ENCODE results near the gene TMED10.

The TMED10 gene

DNA sequence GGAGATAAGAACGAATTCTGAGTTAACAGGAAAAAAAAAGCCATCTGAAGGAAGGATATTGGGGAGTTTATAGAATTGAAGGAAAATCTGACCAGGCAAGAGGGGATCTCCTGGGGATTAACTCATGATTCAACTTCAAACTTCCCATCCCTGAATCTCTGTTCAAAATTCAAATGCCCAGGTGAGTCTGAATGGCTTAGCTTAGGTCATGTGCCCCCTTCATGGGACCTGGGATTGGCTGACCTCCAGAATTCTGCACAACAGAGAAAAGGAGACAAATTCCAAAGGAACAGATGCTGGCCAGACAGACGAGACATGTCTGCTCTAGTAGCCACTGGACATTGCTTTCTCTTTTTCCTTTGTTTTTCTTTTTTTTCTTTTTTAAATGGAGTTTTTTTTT is 26.2 kb upstream of the TMED10 start:
- TF ChIP-seq, protein P1, sequence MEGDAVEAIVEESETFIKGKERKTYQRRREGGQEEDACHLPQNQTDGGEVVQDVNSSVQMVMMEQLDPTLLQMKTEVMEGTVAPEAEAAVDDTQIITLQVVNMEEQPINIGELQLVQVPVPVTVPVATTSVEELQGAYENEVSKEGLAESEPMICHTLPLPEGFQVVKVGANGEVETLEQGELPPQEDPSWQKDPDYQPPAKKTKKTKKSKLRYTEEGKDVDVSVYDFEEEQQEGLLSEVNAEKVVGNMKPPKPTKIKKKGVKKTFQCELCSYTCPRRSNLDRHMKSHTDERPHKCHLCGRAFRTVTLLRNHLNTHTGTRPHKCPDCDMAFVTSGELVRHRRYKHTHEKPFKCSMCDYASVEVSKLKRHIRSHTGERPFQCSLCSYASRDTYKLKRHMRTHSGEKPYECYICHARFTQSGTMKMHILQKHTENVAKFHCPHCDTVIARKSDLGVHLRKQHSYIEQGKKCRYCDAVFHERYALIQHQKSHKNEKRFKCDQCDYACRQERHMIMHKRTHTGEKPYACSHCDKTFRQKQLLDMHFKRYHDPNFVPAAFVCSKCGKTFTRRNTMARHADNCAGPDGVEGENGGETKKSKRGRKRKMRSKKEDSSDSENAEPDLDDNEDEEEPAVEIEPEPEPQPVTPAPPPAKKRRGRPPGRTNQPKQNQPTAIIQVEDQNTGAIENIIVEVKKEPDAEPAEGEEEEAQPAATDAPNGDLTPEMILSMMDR (IDR thresholded peaks at IDR 0.05) = no peak

DNA sequence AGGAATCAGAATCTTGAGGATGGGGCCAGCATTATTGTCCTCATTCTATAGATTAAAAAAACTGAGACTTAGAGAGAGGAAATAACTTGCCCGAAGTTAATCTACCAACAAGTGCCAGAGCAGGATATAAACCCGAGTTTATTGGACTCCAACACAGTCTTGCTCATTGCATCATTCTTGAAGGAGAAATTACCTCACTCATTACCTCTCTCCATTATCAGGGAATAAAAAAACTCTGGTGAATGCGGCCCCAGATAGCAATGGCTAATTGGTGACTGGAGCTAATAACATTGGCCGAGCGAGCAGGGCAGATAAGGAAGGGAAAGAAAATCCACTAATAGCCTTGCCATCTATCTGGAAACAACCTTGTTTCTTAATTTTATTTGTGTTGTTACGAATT is 24.7 kb upstream of the TMED10 start:
- TF ChIP-seq, protein P1 (IDR thresholded peaks at IDR 0.05) = no peak

DNA sequence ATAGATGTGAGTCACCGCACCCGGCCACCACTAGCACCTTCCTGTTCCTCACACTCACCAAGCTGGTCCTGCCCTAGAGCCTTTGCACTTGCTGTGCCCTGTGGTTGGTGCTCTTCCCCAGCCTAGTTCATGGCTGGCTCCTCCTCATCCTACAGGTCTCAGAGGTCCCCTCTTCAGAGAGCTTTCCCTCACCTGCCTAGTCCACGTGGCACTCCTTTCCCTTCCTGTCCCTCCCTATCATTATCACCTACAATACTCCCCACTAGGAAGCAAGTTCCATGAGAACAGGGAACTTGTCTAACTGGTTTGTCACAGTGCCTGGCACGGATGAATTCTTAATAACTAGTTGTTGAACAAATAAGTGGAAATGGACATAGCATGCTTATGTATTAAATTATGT is 24.0 kb upstream of the TMED10 start:
- TF ChIP-seq, protein P1 (IDR thresholded peaks at IDR 0.05) = no peak

DNA sequence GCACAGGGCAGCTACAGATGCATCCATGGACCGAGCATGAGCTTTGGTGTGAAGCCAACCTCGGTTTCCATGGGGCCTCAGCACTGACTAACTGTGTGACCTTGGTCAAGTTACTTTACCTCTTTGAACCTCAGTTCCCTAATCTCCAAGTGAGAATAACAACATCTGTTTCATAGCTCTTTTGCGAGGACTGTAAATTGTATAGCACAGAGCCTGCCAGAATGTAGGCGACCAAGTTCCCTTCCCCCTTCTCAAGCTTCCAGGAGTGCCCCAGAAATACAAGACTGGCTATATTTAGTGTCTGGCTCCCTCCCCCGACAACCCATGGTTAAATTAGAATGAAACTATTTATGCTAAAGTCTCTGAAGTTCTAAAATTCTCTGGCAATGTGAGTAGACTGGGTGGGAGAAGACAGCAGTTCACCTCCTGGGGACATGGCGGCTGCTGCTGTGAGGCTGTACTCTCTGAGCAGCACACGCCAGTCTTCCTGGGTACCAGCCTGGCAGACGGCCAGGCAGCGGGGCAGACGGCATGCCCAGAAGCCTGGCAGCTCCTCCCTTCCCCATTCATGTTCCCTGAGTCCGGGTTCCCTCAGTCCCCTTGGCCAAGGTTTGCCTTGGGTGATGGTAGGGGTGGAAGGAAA is 22.0 kb upstream of the TMED10 start:
- TF ChIP-seq, protein P1 (IDR thresholded peaks at IDR 0.05) = no peak

DNA sequence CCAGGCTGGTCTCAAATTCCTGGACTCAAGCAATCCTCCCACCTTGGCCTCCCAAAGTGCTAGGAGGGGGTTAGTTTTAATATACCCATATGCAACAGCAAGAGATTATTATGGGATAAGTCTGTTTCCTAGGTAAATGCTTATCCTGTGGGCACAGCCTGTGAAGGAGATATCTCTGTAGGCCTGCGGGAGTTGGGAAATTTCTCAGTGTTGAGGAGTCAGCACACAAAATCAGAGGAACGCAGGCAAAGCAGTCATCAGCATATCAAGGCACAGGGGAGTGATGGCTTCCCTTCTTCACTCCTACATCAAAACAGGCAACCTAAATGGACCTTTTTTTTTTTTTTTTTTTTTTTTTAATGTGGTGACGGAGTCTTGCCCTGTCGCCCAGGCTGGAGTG is 20.9 kb upstream of the TMED10 start:
- TF ChIP-seq, protein P1 (IDR thresholded peaks at IDR 0.05) = no peak

DNA sequence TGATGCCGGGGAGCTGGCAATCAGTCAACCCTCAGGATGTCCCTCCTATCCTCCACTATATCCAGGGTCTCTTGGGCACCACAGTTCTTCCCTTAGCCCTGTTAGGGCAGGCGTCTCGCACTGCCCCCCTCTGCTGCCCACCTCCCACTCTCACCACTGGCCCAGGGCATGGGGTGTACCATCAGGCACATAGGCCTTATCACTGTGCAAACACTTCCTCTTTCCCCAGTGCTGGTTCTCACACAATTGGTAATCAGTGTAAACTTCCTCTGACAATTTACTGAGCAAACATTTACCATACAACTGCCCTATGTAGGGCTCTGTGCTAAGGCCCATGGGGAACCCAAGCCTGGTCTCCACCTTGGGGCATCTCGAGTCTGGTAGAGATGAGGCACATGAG is 20.1 kb upstream of the TMED10 start:
- TF ChIP-seq, protein P1 (IDR thresholded peaks at IDR 0.05) = no peak

DNA sequence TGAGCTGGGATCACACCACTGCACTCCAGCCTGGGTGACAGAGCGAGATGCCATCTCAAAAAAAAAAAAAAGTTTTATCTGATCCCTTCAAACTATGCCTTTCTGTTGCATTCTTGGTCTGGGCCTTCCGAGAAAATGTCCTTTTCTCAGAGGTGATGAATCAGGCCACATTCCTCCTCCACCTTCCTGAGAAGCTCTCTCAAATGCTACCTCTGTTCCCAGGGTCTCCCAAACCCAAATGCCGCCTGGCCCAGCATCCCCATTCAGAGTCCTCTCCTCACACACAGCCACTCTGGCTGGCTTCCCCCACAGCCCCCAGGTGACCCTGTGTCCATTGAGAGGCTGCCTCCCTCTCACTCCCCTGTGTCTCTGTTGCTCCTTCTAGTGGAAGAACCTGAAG is 19.7 kb upstream of the TMED10 start:
- TF ChIP-seq, protein P1 (IDR thresholded peaks at IDR 0.05) = no peak

DNA sequence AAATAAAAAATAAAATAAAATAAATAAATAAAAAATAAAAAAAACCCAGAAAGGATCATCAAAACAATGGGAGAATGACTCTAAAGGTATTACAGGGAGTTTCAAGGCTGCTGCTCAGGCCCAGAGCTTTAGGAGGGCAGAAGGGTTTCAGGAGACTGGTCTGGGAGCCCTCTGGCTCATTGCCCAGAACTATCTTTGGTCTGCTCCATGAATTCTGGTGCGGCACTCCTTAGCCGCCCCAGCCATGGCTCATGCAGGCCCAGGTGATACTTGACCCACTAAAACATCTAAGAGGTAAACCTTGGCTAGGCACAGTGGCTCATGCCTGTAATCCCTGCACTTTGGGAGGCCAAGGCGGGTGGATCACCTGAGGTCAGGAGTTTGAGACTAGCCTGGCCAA is 14.7 kb upstream of the TMED10 start:
- TF ChIP-seq, protein P1 (IDR thresholded peaks at IDR 0.05) = no peak

Measured in LNCAP (cell line).